HUES48 (cell line): ENCODE data around the gene SOX21.

Experiments
- H3K27ac ChIP-seq: one replicate; pipeline ENCODE4 v1.7.0; 2013; ENCODE audit warnings: low read depth, low read length, inconsistent platforms
- H3K27me3 ChIP-seq: 2 replicates; pipeline ENCODE4 v1.6.1; 2013; ENCODE audit warnings: mild to moderate bottlenecking, low read length; ENCODE audit not compliant: control insufficient read depth, insufficient read depth
- H3K36me3 ChIP-seq: 2 replicates; pipeline ENCODE4 v1.6.1; 2013; ENCODE audit warnings: low read length; ENCODE audit not compliant: control insufficient read depth, insufficient read depth
- H3K4me1 ChIP-seq: 2 replicates; pipeline ENCODE4 v1.6.1; 2013; ENCODE audit warnings: mild to moderate bottlenecking, low read length; ENCODE audit not compliant: control insufficient read depth, insufficient read depth
- H3K4me3 ChIP-seq: 2 replicates; pipeline ENCODE4 v1.5.1; 2013; ENCODE audit warnings: mild to moderate bottlenecking, low read depth, low read length
- H3K9ac ChIP-seq: 2 replicates; pipeline ENCODE4 v1.6.1; 2013; ENCODE audit warnings: mild to moderate bottlenecking, low read depth, low read length, moderate library complexity
- H3K9me3 ChIP-seq: 2 replicates; pipeline ENCODE4 v1.6.1; 2013; ENCODE audit warnings: low read length; ENCODE audit not compliant: control insufficient read depth, insufficient read depth

SOX21 gene

GRCh38 chr13:94708031-94708859 lies 4.1 kb downstream of the SOX21 start:
- Histone ChIP-seq H3K27me3 (peaks cover 84% of the 10 kb centered on the region), H3K4me1 (peaks cover 60% of the 10 kb centered on the region), H3K9me3 (no peaks in the 10 kb centered on the region), H3K27ac (peak overlapping the region; percentile 78), H3K9ac (peak overlapping the region; percentile 60), H3K36me3 (no peaks in the 10 kb centered on the region), H3K4me3 (peak overlapping the region; percentile 80)

GRCh38 chr13:94707400-94708021 lies 4.8 kb downstream of the SOX21 start:
- H3K27ac ChIP-seq, result peak overlapping the region; percentile 78
- H3K4me3 ChIP-seq, result peak overlapping the region; percentile 80
- H3K27me3 ChIP-seq, result peaks cover 84% of the 10 kb centered on the region
- H3K36me3 ChIP-seq, result no peaks in the 10 kb centered on the region
- no peaks in the 10 kb centered on the region for H3K9me3 ChIP-seq
- H3K9ac ChIP-seq, result peak overlapping the region; percentile 60
- peaks cover 63% of the 10 kb centered on the region for H3K4me1 ChIP-seq

DNA sequence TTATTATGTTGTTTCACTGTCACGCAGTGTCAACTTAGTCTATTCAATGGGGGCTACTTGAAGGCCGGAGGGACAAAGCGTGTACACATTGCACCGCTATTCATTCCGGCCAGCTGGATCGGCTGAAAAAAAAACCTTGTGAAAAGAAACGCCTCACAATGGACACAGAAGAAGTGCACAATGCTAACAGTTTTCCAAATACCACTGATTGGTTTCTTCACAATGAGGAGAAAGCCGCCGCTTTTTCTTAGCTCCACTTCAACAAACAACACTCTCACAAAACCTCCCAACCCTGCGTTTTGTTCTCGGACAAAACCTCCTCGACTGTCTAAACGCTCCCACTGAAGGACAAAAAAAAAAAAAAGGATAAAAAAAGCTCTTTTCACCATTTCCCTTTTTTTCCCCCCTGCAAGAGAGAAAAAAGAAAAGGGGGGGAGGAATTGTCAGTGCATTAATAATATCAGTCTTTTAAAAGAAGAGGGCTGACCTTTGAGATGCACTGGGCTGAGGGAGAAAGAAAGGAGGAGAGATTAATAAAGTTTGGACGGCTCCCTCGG lies 5.4 kb downstream of the SOX21 start:
- Histone ChIP-seq H3K27me3 (peaks cover 84% of the 10 kb centered on the region), H3K4me3 (peak overlapping the region; percentile 80), H3K9me3 (no peaks in the 10 kb centered on the region), H3K27ac (peak overlapping the region; percentile 78), H3K36me3 (no peaks in the 10 kb centered on the region), H3K9ac (peak overlapping the region; percentile 60; the same call in 1 of the 2 replicates), H3K4me1 (peaks cover 69% of the 10 kb centered on the region)

DNA sequence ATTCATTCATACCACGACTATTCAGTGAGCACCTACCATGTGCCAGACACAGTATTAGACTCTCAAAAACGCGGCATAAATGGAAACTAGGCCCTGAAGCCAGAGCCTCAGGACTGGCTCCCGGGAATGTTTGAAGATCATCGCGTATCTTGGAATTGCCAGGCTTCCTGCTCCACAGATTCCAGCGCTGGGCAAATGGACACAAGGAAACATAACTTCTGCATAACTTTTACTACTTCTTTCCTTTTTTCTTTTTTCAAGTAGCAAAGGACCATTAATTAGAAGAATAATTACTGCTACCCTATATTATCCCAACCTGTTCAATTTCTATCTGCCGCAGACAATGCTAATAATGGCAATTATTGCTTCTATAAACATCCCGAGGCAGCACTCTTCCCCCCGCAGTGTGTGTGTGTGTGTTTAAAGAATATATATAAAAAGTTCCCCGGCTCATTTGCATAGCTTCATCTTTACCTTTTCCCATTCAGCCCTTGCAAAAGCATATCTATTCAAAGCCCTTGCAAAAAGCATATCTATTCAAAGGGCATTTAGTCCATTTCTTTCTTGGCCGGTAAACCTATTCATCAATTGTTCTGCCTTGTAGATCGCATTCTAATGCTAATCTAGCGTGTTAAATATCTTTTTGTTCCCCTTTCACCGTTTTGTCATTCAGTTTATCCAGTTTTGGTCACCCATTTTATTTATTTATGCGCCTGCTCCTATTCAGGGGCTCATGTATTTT lies 6.1 kb downstream of the SOX21 start:
- Histone ChIP-seq H3K36me3 (no peaks in the 10 kb centered on the region), H3K9ac (no peak overlapping the region), H3K4me1 (peaks cover 73% of the 10 kb centered on the region), H3K27me3 (peaks cover 86% of the 10 kb centered on the region), H3K9me3 (no peaks in the 10 kb centered on the region), H3K4me3 (peak overlapping the region; percentile 80), H3K27ac (peak overlapping the region; percentile 78)

GRCh38 chr13:94705081-94706030 lies 7.0 kb downstream of the SOX21 start:
- Histone ChIP-seq H3K9ac (no peak overlapping the region; the same call in 1 of the 2 replicates), H3K27ac (no peak overlapping the region), H3K27me3 (peaks cover 88% of the 10 kb centered on the region), H3K9me3 (no peaks in the 10 kb centered on the region), H3K36me3 (no peaks in the 10 kb centered on the region), H3K4me3 (peak overlapping the region; percentile 80; the same call in 1 of the 2 replicates), H3K4me1 (peaks cover 72% of the 10 kb centered on the region)

- Histone ChIP-seq H3K9ac (peak overlapping the region; percentile 15; the same call in 1 of the 2 replicates), H3K27me3 (peaks cover 88% of the 10 kb centered on the region), H3K4me1 (peaks cover 64% of the 10 kb centered on the region), H3K4me3 (peak overlapping the region; percentile 80), H3K27ac (no peak overlapping the region), H3K9me3 (no peaks in the 10 kb centered on the region), H3K36me3 (no peaks in the 10 kb centered on the region)
Observed at GRCh38 chr13:94704377-94705080, 7.8 kb downstream of the SOX21 start.

- Histone ChIP-seq H3K4me1 (peaks cover 57% of the 10 kb centered on the region), H3K36me3 (no peaks in the 10 kb centered on the region), H3K9me3 (no peaks in the 10 kb centered on the region), H3K27me3 (peaks cover 90% of the 10 kb centered on the region), H3K4me3 (peak overlapping the region; percentile 63), H3K9ac (peak overlapping the region; percentile 15), H3K27ac (no peak overlapping the region)
Observed at GRCh38 chr13:94703721-94704314, 8.5 kb downstream of the SOX21 start.

DNA sequence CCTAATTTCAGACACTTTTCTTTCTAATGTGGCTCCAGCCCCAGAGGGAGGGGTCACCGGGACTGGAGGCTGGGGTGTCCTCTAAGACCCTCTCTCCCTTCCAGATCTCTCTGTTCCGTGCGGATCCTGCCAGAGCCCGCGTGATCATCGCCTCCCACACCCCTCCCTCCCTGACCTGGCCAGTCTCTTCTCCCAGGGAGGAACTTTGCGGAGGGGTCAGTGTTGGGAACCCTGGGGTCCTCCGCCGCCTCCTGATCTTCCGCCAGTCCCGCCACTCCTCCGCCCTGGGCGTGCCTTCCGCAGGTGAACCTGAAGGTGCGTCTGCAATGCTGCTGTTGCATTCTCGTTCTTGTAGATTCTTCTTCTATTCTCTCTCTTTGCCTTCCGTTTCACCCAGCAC lies 9.1 kb downstream of the SOX21 start:
- no peaks in the 10 kb centered on the region for H3K9me3 ChIP-seq
- peaks cover 51% of the 10 kb centered on the region for H3K4me1 ChIP-seq
- no peak overlapping the region for H3K27ac ChIP-seq
- no peaks in the 10 kb centered on the region for H3K36me3 ChIP-seq
- peak overlapping the region; percentile 63 for H3K4me3 ChIP-seq
- peak overlapping the region; percentile 11; the same call in 1 of the 2 replicates for H3K9ac ChIP-seq
- peaks cover 89% of the 10 kb centered on the region for H3K27me3 ChIP-seq

DNA sequence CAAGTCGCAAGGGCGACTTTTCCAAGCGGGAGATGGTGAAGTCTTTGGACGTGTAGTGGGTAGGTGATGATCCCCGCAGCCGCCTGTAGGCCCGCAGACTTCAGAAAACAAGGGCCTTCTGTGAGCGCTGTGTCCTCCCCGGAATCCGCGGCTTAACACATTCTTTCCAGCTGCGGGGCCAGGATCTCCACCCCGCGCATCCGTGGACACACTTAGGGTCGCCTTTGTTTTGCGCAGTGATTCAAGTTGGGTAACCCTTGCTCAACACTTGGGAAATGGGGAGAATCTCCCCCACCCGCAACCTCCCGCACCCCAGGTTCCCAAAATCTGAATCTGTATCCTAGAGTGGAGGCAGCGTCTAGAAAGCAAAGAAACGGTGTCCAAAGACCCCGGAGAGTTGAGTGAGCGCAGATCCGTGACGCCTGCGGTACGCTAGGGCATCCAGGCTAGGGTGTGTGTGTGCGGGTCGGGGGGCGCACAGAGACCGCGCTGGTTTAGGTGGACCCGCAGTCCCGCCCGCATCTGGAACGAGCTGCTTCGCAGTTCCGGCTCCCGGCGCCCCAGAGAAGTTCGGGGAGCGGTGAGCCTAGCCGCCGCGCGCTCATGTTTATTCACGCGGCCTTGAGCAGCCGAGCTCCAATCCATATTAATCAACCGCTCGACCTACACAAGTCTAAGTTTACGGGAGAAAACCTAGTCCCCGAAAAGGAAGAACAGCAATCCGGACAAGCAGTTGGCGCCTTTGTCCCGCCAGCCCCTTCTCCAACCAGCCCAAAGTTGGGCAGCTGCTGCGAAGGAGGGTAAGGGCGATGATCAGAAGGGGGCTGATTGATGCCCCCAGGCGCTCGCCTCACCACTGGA lies 9.9 kb downstream of the SOX21 start:
- H3K27ac ChIP-seq, result no peak overlapping the region
- no peaks in the 10 kb centered on the region for H3K36me3 ChIP-seq
- peaks cover 45% of the 10 kb centered on the region for H3K4me1 ChIP-seq
- H3K9me3 ChIP-seq, result no peaks in the 10 kb centered on the region
- peaks cover 85% of the 10 kb centered on the region for H3K27me3 ChIP-seq
- peak overlapping the region; percentile 63 for H3K4me3 ChIP-seq
- peak overlapping the region; percentile 39 for H3K9ac ChIP-seq
